Parathyroid adenoma (tissue), 2 donors: ENCODE results near the gene TBC1D4.
"Not testable (repeated sequence)": the region's sequence is repeated elsewhere in the genome, so short reads cannot be mapped to it uniquely, and the experiment has no call there.

Experiments
- H2AFZ ChIP-seq: fragments of 300-600 bp; sonication (generic); one replicate; pipeline ENCODE4 v1.7.0; 2017; ENCODE audit warnings: antibody characterized with exemption, mild to moderate bottlenecking
- H3K27ac ChIP-seq: fragments of 300-600 bp; sonication (generic); one replicate; pipeline ENCODE4 v1.7.0; 2017
- H3K27me3 ChIP-seq: fragments of 300-600 bp; sonication (generic); one replicate; pipeline ENCODE4 v1.7.0; 2017; ENCODE audit warnings: low read length; ENCODE audit not compliant: control insufficient read depth, insufficient read depth
- H3K36me3 ChIP-seq: fragments of 300-600 bp; sonication (generic); one replicate; pipeline ENCODE4 v1.7.0; 2017; ENCODE audit warnings: low read length; ENCODE audit not compliant: control insufficient read depth, insufficient read depth
- H3K4me1 ChIP-seq: fragments of 300-600 bp; sonication (generic); one replicate; pipeline ENCODE4 v1.7.0; 2017; ENCODE audit warnings: control low read depth
- H3K4me2 ChIP-seq: fragments of 300-600 bp; sonication (generic); one replicate; pipeline ENCODE4 v1.7.0; 2017; ENCODE audit warnings: low read length
- H3K4me3 ChIP-seq: fragments of 300-600 bp; sonication (generic); one replicate; pipeline ENCODE4 v1.7.0; 2017; ENCODE audit warnings: low read depth, low read length
- H3K79me2 ChIP-seq: fragments of 300-600 bp; sonication (generic); one replicate; pipeline ENCODE4 v1.7.0; 2017; ENCODE audit warnings: control low read depth
- H3K9ac ChIP-seq: fragments of 300-600 bp; sonication (generic); one replicate; pipeline ENCODE4 v1.7.0; 2017; ENCODE audit warnings: mild to moderate bottlenecking
- H3K9me3 ChIP-seq: fragments of 300-600 bp; sonication (generic); one replicate; pipeline ENCODE4 v1.7.0; 2017; ENCODE audit warnings: low read length; ENCODE audit not compliant: control insufficient read depth
- TF ChIP-seq, protein P1 (sequence below): fragments of 300-600 bp; sonication (generic); IDR thresholded peaks from one replicate; pipeline ENCODE4 v1.7.0; 2017; ENCODE audit warnings: antibody characterized with exemption, mild to moderate bottlenecking
- donor health status: primary hyperparathyroidism.

TBC1D4 gene

DNA sequence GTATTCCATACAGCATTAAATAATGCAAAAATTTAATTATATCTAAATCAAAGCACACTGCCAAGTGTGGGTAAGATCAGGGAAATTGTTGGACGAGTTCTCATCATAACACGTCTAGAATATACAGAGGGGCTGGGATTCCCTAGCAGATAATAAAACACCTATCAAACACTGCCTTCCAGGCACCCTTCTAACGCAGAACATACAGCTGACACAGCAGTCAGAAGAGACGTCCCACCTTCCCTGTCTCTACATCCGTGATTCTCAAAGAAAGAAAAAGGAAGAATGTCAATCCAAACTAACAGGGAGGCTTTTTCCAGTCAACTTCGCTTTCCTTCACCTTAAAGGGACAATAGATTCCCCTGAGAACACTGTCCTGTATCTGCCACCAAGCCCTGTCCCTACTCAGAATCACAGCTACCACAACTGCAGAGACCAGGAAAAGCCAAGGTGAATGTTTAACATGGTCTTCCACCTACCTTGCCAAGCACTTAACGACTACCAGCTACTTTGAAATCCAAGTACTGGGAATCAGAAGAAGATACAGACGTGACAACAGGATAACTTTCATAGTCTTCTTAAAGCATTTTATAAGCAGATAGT lies 38.5 kb downstream of the TBC1D4 start:
- no peak overlapping the region for H2AFZ ChIP-seq

DNA sequence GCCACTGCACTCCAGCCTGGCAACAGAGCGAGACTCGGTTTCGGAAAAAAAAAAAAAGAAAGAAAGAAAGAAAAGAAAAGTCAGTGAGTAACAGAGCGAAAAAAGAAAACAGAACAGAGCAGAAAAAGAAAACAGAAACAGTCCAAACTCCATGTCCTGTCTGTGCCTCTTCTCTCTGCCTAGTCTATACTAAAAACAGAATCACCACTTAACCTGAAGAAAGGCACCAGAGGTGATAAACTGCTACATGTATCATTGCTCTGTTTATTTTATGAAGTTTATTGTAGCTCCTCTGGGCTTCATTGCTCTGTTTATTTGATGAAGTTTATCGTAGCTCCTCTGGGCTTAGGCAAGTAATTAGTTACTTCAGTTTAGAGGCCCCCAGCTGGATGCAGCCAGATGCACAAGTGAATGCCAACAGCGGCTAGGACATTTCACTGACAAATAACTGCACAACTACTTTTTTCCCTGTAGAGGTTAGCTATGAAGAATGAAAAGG lies 39.2 kb downstream of the TBC1D4 start:
- no peaks in the 10 kb centered on the region for H3K36me3 ChIP-seq
- no peak overlapping the region for H2AFZ ChIP-seq
- H3K27ac ChIP-seq: no peak overlapping the region
- H3K4me2 ChIP-seq: no peak overlapping the region
- no peaks in the 10 kb centered on the region for H3K79me2 ChIP-seq
- no peaks in the 10 kb centered on the region for H3K27me3 ChIP-seq
- H3K9ac ChIP-seq: no peak overlapping the region
- TF ChIP-seq, protein P1, sequence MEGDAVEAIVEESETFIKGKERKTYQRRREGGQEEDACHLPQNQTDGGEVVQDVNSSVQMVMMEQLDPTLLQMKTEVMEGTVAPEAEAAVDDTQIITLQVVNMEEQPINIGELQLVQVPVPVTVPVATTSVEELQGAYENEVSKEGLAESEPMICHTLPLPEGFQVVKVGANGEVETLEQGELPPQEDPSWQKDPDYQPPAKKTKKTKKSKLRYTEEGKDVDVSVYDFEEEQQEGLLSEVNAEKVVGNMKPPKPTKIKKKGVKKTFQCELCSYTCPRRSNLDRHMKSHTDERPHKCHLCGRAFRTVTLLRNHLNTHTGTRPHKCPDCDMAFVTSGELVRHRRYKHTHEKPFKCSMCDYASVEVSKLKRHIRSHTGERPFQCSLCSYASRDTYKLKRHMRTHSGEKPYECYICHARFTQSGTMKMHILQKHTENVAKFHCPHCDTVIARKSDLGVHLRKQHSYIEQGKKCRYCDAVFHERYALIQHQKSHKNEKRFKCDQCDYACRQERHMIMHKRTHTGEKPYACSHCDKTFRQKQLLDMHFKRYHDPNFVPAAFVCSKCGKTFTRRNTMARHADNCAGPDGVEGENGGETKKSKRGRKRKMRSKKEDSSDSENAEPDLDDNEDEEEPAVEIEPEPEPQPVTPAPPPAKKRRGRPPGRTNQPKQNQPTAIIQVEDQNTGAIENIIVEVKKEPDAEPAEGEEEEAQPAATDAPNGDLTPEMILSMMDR: no peak
- no peaks in the 10 kb centered on the region for H3K4me1 ChIP-seq
- H3K4me3 ChIP-seq: no peak overlapping the region
- H3K9me3 ChIP-seq: no peaks in the 10 kb centered on the region

More for the DNA sequence above, 38.5 kb downstream of the TBC1D4 start:
- no peaks in the 10 kb centered on the region for H3K9me3 ChIP-seq
- H3K27me3 ChIP-seq: no peaks in the 10 kb centered on the region
- no peak overlapping the region for H3K4me3 ChIP-seq
- TF ChIP-seq, protein P1: no peak
- H3K9ac ChIP-seq: no peak overlapping the region
- H3K79me2 ChIP-seq: no peaks in the 10 kb centered on the region
- H3K27ac ChIP-seq: no peak overlapping the region
- H3K4me2 ChIP-seq: no peak overlapping the region
- H3K4me1 ChIP-seq: no peaks in the 10 kb centered on the region
- H3K36me3 ChIP-seq: no peaks in the 10 kb centered on the region

DNA sequence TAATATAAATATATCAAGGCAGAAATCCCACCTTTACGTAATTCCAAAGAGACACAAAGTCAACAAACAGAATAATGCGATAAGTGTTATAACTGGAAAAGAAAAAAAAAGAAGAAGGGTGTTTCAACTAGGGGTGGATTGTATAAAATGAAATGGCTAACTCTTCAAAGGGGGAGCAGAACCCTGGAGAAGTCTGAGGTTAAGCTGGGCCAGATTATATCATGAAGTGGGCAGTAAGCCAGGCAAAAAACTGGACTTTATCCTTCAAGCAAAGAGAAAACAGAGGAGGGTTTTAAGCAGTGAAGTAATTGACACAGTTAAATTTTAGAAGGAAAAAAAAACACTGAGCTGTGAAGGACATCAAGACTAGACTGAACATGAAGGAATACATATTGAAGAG lies 41.9 kb downstream of the TBC1D4 start:
- Histone ChIP-seq H3K79me2 (no peaks in the 10 kb centered on the region), H3K9ac (no peak overlapping the region), H3K4me1 (no peaks in the 10 kb centered on the region), H2AFZ (no peak overlapping the region), H3K4me2 (no peak overlapping the region), H3K4me3 (no peak overlapping the region), H3K9me3 (no peaks in the 10 kb centered on the region), H3K27me3 (no peaks in the 10 kb centered on the region), H3K27ac (no peak overlapping the region), H3K36me3 (no peaks in the 10 kb centered on the region)
- TF ChIP-seq, protein P1: no peak

DNA sequence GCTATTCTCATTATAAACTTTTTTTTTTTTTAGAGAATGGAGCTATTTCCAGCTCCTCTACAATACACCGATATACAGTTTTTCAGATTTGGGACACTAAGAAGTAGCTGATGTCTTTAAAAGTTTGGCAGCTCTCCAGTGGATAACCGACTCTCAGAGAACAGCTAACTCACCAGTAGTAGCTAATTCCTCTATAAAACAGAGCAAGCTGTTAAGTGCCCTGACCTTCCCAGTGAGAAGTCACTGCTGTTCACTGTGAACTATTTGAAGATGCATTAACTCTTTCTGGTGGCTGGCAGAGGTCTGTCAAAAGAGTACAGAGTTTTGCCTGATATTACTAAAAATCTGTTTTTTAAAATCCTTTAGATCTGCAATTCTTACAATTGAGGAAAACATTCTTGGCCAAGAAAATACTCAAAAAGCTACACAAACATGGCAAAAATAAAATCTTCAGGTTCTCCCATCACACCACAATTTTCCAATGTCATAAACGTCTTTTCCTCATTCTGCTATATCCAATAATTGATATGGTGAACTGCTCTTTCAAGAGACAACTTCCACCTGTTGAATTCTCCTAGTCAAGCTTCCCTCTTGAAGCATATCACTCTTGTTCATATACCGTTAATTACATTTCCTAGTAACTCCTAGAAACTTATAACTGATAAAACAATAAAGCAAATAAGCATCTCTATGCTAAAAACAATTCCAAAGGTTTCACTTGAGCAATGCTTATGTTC lies 44.2 kb downstream of the TBC1D4 start:
- H3K79me2 ChIP-seq: no peaks in the 10 kb centered on the region
- no peak overlapping the region for H3K9ac ChIP-seq
- H3K27ac ChIP-seq: no peak overlapping the region

DNA sequence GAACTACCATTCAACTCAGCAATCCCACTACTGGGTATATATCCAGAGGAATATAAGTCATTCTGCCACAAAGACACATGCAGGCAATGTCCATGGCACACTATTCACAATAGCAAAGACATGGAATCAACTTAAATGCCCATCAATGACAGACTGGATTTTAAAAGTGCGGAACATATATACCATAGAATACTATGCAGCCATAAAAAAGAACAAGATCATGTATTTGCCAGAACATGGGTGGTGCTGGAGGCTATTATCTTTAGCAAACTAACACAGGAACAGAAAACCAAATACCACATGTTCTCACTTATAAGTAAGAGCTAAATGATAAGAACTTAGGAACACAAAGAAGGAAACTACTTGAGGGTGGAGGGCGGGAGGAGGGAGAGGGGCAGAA lies 47.8 kb downstream of the TBC1D4 start:
- not testable (repeated sequence) for H2AFZ ChIP-seq, H3K79me2 ChIP-seq, H3K4me2 ChIP-seq, H3K27ac ChIP-seq, H3K4me3 ChIP-seq, H3K9ac ChIP-seq, H3K4me1 ChIP-seq, H3K9me3 ChIP-seq, H3K27me3 ChIP-seq, H3K36me3 ChIP-seq

More for the DNA sequence above, 44.2 kb downstream of the TBC1D4 start:
- no peaks in the 10 kb centered on the region for H3K27me3 ChIP-seq
- TF ChIP-seq, protein P1: no peak
- no peak overlapping the region for H2AFZ ChIP-seq
- no peak overlapping the region for H3K4me2 ChIP-seq
- no peak overlapping the region for H3K4me3 ChIP-seq
- no peaks in the 10 kb centered on the region for H3K9me3 ChIP-seq
- no peaks in the 10 kb centered on the region for H3K4me1 ChIP-seq
- H3K36me3 ChIP-seq: no peaks in the 10 kb centered on the region
